NCI-H524 treated with DMSO at 0.1 percent for 48 hours (cell line): ENCODE data around the gene MAPKAPK2.

Experiments used
- DNase-seq: peaks from one replicate; lab custom pipeline; 2025; lab: John Stamatoyannopoulos, UW

Gene MAPKAPK2

DNA sequence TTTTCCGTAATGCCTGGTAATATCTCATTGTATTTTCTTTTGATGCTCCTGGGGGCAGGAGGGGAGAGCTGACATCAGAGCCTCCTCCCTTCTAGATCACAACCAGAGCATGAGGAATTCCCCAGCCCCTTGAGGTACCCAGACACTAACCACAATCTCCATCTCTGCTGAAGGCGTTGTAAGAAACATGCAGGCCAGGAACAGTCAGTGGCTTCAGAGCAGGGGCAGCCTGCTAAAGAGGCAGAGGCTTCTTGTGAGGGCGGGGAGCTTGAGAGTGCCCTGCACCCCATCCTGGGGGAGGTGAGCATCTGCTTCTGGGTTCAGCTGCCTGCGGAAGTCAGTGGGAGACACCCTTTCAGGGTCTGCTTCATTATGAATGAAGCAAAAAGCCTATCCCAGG is 19.0 kb downstream of the MAPKAPK2 start:
- DNase-seq = no peak

DNA sequence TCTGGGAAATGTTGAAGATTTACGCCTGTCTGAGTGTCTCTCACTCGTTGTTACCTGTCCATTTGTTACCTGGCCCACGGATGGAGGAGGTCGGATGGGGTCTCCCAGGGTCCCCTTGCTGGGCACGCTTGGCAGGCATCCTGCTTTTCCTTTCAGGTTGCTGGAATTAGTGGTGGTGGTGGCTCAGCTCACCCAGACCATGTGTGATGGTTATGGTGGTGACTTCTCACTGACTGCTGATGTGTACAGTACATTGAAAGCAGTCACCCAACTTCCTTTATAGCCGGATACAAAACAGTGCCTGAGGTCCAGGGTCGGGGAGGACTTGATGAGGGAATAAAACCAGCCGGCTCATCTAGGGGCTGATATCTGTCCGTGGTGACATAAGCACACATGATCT is 19.5 kb downstream of the MAPKAPK2 start:
- DNase-seq = no peak

DNA sequence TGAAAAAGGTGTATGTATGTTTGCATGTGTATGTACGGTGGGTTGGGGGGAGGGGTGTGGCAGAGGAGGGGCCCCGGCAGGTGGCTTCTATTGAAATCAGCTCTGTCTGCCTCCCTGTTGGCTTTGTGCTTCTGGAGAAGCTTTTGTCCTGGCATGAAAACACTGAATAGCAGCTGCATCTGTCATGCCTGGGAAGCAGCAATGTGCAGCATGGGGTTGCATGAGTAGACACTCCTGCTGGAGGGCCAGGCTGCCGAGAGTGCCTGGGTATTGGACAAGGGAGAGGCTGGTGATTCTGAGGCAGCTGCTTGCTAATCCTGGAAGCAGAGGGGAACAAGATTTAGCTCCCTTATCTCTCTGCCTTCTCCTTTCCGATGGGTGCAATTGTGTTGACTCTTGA is 20.5 kb downstream of the MAPKAPK2 start:
- peak; percentile 74 for DNase-seq

DNA sequence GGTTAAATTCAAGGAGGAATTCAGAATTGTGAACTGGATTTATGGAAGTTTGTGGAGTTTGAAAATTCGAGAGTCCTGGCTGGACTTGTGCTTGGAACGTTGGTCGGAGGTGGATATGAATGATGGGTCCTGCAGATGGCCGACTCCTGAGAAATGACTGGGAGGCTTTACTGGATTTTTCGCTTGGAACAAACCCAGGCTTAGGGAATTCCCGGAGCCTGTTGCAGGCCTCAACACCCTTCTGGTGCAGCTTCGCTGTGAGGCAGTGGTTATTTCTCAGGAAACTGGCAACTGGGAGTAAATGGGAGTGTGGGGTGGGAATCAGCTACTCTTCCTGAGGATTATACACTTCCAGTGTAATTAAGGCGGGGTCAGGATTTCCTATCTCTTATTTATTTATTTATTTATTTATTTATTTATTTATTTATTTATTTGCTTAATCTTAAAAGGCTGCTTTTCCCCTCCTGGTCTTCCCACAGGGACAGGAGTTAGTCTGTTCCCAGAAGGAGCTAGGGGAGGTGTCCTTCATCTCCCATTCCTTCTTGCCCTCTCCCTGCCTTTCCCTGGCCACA is 21.1 kb downstream of the MAPKAPK2 start:
- no peak for DNase-seq

DNA sequence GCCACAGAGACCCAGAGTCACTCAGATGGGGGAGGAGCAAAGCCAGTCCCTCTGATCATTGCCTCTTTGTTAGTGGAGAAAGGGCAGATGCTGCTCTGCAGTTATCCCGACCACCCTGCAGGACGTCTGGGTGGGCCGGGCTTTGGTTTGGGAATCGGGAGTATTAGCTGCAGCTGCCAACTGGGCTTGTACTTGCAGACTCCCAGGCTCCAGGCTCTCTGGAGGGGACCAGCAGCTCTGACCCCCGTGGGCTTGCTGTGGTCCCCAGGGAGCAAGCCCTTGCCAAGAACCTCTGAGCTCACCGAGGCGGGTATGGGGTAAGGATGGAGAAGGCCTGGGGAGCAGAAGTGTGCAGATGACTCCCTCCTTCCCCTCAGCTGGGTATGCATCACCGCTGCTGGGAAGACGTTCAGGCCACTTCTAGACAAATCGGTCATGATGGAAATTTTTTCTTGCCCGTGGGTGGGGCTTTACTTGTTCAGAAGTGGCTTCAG is 21.6 kb downstream of the MAPKAPK2 start:
- no peak for DNase-seq

DNA sequence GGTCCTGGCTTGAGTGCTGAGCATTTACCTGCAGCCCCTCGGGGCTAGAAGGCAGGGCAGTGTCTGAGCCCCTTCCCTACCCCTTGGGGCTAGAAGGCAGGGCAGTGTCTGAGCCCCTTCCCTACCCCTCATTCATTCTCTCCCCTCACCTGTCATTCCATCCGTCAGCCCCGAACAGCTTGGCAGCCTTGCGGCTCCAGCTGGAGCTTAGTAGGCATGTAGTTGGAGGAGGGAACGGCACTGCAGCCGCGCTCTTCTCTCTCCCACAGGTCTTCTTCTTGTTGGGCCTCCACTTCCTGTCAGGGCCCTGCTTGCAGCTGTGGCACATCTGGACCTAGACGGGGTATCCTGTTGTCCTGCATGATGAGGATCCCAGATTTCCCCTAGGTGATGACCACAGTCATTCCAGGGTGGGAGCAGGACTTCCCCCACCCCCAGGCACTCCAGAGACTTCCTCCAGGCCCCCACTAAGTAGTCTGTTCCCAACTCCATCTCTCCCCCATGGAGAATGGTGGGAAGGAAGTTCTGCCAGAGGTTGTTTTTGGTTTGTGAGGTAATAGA is 22.2 kb downstream of the MAPKAPK2 start:
- no peak for DNase-seq

DNA sequence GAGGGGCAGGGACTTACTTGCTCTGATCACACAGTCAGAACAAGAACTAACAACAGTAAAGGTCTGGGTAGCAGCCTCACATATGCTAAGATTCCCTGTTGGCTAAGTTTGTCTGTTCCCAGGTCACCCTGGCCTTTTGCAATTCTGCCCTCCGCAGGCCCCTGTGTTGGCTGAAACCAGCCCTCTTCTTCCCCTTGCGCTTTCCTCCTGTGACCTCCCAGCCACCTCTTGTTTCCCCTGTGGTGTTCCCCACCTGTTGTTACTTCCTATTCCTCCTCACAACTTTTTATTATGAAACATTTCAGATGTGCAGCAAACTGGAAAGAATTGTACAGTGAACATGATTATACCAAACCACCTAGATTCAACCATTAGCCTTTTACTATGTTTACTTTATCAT is 23.4 kb downstream of the MAPKAPK2 start:
- DNase-seq = no peak

DNA sequence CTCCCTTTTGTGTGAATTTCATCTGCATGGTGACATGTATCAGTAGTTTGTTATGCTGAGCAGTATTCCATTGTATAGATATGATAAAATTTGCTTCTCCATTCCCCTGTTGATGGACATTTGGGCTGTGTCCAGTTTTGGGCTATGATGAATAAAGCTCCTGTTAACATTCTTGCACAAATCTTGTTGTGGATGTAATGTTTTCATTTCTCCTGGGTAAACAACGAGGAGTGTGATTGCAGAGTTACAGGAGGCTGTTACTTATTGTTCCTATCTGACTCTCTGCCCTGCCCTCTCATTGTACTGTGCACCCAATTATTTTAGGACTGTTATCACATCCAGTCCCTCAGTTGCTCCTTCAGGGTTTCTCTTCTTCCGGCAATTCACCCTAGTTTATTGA is 24.2 kb downstream of the MAPKAPK2 start:
- no peak for DNase-seq

DNA sequence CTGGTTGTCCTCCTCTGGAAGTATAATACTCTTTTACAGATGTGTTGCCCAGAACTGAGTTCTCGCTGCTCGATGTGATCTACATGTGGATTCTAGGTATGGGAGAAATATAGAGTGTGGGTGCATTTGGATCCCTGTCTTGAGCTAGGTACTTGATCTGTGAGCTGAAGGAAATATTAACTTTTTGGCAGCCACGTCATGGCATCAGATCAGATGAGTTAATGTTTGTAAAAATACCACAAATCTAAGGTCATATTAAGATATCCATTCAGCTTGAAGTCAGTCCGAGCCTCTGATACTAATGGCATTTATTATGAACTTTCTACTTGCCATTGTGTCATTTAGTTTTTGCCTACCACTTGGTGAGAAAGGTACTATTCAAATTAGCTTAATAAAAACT is 24.6 kb downstream of the MAPKAPK2 start:
- DNase-seq = no peak

DNA sequence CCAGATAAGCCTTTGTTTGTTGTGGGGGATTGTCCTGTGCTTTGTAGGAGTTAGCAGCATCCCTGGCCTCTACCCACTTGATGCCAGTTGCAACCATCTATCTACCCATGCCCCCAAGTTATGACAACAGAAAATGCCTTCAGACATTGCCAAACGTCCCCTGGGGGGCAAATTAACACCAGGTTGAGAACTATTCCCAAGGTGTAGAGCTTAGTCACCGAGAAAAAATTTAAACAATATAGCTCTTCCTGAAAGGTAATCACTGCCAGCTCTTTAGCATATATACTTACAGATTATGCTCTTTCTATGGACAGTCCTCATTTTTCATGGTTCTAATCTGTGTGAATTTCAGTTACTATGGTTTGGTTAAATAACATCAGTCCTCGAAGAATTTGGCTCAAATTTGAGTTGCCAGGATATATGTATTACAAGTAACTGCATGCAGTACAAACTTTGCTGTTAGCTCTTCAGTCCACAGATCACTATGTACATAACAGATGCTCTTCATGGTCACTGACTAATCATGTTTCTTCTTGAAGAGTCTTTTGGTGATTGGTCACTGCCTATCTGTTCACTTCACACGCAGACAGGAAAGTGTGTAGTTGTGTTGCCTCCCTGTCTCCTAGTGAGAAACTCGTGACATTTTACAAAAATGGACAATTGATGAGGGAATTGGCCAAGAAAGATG is 25.2 kb downstream of the MAPKAPK2 start:
- DNase-seq = no peak

DNA sequence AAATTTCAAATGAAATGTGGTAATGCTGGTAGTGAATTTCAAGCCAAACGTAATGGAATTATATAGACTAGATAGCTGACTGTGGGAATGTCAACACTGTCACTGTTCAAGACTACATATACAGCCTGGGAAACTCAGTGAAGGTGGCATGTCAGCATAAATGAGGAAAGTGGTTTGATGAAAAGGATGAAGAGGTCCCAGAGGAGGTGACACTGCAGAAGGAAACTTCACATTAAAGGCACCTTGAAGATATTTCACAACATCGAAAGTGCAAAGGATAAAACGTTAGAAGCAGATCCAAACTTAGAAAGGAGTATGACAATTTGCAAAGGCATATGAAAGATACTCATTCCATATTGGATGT is 25.7 kb downstream of the MAPKAPK2 start:
- no peak for DNase-seq

DNA sequence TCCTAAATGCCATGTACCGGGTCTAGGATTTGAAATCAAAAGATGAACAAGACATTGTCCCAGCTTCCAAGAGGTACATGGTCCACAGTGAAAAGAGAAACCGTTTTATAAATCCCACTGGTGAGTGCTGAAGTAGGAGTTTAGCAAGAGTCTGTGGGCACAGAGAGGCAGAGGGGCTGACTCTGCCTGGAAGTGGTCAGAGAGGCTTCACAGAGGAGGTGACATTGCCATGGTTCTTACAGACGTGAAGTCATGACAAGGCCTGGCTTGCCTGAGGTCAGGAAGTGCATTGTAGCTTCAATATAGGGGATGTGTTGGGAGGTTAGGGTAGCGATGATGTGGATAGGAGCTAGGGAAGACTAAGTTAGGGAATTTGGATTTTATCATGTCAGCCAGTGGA is 28.4 kb downstream of the MAPKAPK2 start:
- no peak for DNase-seq

DNA sequence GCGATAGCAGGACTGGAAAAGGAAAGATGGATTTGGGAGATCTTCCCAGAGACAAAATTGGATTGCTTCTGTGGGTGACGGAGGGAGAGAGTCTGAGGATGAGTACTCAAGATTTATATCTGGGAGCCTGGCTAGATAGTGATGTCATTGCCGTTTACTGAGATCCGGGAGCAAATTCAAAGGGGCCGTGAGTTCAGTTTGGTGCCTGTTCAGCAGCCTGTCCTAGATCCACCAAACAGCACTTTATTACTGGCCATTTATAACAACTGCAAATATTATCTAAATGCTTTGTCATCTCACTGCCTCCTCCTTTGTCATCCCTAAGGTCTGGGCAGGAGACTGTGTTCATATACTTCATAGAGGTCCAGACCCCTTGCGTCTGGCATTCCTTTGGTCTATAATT is 29.2 kb downstream of the MAPKAPK2 start:
- no peak for DNase-seq

DNA sequence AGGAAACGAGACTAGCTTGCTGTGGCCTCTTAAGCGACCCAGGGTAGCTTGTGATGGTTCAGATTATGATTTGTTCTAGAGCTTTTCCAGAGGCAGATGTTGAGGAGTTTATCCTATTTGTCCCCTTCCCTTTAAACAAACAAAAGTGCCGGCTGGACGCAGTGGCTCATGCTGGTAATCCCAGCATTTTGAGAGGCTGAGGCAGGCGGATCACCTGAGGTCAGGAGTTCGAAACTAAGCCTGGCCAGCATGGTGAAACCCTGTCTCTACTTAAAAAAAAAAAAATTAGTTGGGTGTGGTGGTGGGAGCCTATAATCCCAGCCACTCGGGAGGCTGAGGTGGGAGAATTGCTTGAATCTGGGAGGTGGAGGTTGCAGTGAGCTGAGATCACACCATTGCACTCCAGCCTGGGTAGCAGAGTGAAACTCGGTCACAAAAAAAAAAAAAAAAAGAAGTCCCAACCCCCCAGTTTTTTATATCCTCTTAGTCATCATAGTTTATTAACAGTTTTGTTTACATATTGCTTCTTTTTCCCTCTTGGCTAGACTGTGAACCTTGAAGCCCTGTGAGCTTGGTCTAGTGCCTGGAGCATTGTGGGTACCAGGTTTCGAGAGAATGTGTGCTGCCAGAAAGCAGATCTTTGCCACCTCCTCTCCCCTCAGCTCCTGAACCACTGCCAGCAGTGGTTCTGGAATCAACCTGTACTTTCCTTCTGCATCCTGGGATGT is 29.8 kb downstream of the MAPKAPK2 start:
- no peak for DNase-seq

DNA sequence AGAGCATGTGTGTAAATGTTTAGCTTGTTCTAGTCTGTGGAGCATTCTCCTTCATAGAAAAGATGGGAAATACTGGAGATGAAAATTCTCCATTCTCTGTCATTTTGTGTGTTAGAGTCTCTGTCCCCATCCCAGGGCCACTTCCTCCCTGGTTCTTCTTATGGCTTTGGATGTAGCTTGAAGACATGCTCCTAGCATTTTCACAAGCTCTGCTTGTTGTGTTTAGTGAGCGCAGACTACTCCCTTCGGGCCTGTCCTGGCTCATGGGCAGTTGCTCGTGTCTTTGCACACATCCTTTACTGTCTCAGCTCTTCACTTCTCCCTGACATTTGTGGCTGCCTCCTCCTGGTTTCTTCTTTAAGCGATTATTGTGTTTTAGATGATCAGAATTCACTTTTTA is 30.4 kb downstream of the MAPKAPK2 start:
- DNase-seq = no peak

DNA sequence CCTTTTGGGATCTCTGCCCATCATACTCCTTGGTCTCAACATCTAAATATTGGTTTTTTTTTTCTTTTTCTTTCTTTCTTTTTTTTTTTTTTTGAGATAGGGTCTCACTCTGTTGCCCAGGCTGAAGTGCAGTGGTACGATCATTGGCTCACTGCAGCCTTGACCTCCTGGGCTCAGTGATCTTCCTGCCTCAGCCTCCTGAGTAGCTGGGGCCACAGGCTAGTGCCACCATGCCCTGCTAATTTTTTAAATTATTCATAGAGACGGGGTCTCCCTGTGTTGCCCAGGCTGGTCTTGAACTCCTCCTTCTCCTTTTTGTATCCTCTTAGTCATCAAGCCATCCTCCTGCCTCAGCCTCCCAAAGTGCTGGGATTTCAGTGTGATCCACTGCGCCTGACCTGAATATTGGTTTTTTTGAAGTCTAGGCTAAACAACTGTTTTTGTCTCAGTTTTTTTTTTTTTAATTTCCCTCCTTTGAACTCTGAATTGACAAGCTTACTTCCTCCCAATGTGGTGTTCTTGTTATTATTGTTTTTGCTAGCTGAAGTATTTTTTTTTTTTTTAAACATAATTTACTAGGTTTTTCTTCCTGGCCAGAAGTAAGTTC is 30.9 kb downstream of the MAPKAPK2 start:
- DNase-seq = no peak

DNA sequence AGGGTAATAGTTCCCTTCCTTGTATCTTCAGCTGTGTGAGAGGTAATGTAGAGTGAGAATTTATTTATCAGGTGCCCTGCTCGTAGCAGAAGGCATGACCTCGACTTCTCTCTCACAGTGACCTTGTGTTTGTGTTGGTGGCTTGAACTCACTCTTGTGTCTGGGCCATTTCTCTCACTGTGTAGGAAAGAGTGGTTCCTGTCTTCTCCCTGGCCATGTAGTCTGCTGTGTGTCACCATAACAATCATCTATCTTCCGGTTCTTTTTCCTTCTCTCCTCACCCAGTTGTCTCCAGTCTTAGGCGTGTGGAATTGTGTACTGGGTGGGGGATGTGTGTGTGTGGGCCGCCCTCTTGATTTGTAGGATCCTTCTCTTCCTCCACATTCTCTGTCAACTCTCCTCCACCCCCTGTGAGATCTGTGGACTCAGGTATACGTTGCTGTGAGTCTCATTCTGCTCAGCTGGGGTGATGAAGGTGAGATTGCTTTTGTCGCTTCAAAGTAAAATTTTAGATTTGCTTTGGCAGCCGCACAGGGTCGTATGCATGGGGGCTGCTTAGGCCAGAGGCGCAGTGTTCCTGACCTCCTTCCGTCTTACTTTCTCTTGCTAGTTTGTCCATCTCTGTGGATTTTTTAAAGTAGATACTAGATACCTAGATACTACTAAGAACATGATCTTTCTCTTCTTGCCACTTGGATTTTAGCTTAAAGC is 31.6 kb downstream of the MAPKAPK2 start:
- no peak for DNase-seq

DNA sequence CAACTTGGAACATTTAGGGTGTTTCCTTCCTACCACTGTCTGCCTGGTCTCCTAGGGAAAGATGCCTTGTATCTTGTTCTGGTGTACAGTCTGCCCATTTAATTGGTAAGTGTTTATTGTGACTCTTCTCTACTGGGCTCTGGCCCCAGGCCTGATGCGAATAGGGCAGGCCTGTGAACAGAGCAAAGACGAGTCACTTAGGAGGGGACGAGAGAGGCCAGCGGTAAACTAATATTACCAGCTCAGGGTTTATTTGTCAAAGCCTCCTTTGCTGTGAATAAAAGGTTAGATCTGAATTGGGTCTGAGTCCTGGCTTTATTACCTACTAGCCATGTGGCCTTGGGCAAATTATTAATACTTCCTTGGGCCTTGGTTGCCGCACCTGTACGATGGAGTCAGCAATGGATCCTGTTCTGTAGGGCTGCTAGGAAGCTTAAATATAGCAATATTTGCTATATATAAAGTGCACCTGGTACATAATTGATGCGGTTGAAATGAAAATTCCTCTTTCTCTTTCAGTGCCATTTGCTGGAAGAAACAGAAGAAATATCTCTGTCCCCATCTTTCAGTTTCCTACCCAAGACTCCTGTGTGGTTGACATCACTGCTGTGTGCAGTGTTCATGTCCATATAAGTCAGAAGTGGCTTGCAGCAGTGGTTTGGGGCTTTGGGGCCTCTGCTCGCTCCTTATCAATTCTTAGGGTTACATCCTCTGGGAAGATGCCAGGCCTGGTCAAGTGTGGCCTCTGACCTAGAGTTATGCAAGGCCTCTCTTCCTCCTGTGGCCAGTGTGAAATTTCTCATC is 32.4 kb downstream of the MAPKAPK2 start:
- no peak for DNase-seq

DNA sequence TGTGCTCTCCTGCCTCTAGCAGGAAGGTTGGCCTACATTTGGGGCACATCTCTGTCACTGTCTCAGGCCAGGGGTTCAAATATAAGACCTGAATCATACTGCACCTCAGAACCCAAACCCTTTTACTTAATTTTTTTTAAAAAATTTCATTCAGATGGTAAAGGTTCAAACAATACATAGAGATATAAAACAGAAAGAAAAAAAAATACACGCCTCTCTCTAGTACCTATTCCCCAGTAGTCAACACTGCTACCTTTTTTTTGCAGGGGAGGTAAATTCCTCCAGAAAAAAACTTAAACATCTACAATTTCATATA is 32.9 kb downstream of the MAPKAPK2 start:
- no peak for DNase-seq

DNA sequence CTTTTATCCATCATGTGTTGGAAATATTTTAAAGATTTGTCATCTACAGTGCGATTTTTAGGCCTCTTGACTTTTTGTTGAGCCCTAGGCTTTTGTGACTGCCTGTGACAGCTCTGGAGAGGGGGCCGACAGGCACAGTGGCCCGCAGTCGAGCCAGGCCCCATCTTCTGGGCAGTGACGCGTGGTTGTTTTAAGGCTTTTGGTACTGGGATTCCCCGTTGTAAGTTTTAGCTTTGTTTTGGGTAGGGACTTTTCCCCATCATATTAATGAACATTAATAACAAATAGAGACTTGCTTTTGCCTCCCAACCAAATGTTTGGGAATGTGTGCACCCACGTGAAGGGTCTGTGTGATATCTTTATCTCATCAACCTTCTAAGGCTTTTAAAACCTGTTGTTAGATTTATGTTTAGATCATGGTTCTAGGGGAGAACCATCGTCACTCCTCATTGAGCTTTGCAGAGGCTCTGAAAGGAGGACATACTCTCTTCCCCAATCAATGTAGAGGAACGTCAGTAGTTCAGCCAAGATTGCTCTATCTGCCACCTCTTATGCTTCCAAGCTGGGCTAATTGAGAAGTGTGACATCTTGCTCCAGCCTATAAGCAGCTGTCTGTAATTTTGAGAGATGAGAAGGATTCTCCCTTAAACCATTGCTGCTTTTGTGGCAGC is 34.6 kb downstream of the MAPKAPK2 start:
- DNase-seq = no peak

DNA sequence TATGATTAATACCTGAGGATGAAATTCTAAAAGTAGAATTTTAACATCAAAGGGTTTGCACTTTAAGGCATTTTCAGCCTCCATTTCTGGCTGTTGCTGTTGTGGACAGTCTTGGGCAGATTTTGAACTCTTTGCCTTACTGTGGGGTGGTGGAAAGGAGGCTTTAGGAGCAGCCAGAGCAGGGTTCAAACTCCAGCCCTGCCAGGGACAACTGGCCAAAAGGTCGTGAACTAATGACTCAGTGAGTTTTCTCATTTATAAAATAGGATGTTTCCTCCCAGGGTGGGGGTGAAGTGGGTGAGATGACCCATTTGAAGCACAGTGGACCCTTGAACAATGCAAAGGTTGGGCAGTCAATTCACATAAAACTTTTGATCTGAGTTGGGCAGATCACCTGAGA is 36.7 kb downstream of the MAPKAPK2 start:
- DNase-seq = no peak
